GM19043 (cell line): Measurements from ENCODE around the gene RLBP1.
"Not testable (repeated sequence)": the region's sequence is repeated elsewhere in the genome, so short reads cannot be mapped to it uniquely, and the experiment has no call there.

Experiments used
- ATAC-seq: cut with Tn5 transposase; IDR thresholded peaks from one replicate; pipeline ENCODE4 v1.9.1; 2021; ENCODE audit warnings: low read depth; ENCODE audit not compliant: unreplicated experiment

RLBP1 gene

DNA sequence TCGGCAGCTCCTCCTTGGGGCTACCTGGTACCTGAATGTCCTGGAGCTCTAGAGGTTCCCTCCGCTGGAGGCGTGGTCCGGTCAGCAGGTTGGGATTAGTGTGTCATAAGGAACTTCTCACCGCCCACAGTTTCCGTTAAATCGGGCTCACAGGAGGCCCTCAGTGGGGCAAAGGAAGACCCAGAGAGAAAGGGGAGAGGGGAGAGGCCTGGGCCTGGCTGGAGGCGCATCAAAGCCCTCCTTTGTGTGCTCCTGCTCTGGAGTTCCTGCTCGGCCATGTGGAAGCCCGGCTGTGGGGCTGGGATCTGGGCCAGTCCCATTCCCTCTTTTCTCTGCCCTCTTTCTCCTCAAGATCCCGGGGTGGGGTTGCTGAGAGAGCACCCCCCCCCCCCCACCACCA lies at the start of gene RLBP1:
TSS of gene RLBP1 (minus strand) at position 37 of the 400 bp plus-strand sequence. CDS start 2,604 bp downstream, outside the sequence.
- ATAC-seq: no peak

GRCh38 chr15:89250142-89250541 lies 28.8 kb upstream of the RLBP1 start:
- not testable (repeated sequence) for ATAC-seq

GRCh38 chr15:89248584-89248983 lies 27.2 kb upstream of the RLBP1 start:
- no peak for ATAC-seq

- no peak for ATAC-seq
Observed at GRCh38 chr15:89247446-89247845, 26.1 kb upstream of the RLBP1 start.

DNA sequence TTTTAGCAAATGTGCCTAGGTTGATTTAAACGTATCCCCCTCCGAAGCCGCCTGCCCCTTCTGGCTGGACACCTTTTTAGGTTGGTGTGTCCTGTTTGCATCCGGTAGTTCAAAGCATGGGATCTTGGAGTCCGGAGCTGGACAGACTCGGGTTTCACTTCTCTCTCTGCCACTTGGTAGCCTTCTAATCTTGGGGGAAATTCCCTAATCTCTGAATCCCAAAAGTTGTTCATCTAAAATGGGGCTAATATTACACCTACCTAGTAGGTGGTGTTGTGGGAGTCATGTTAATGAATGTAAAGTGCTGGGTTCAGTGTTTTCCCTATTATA lies 23.2 kb upstream of the RLBP1 start:
- ATAC-seq: no peak

- peak; percentile 96 for ATAC-seq
Observed at GRCh38 chr15:89243691-89244573, 22.6 kb upstream of the RLBP1 start, which contains the start of gene FANCI. TSS of gene FANCI (plus strand) at chr15:89243979. CDS start at chr15:89247648, 3,669 bp downstream.

DNA sequence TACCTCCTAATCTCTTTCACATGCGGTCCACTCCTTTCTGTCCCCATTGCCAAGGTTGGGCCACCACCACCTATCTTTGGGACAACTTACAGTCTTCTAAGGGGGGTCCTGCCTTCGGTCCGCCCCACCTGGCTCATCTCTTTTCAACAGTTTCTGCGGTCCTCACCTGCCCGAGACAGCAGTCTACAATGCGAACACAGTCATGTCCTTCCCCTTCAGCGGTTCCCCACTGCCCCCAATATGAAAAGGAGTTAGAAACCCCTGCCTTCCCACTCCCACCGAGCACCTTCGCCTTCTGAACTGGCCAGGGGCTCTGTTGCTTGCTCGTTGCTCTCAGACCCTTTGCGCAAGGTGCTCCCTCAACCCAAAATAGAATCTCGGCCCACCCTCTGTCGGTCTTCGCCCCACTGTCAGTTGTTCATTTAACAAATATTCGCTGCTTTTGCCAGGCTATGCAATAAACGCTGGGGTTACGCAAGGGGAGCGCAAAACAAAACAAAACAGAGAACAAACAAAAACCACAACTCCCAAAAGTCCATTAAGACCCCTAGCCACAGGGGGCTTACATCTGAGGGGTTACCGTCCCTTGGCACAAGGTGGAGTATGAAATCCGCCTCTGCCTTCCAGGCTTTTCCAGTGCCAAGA lies 21.8 kb upstream of the RLBP1 start:
- no peak for ATAC-seq

DNA sequence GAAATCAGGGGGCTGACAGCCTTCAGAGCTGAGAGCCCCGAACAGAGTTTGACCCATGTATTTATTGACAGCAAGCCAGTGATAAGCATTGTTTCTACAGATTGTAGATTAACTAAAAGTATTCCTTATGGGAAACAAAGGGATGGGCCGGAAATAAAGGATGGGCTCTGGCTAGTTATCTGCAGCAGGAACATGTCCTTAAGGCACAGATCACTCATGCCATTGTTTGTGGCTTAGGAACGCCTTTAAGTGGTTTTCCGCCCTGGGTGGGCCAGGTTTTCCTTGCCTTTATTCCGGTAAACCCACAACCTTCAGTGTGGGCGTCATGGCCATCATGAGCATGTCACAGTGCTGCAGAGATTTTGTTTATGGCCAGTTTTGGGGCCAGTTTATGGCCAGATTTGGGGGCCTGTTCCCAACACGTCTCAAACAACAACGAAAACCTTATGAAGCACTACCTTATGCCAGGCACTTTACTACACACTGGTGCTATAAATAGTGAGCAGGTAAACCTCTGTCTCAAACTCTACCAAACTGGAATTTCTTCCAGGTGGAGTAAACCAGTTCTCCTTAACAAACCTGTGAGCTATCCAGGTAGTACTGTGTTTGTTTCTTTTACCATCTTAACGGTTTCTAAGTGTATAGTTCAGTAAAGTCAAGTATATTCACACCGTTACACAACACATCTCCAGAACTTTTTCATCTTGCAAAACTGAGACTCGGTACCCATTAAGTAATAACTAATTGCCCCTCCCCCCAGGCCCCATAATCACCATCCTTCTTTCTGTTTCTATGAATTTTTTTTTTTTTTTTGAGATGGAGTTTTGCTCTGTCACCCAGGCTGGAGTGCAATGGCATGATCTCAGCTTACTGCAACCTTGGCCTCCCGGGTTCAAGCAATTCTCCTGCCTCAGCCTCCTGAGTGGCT lies 18.8 kb upstream of the RLBP1 start:
- not testable (repeated sequence) for ATAC-seq

DNA sequence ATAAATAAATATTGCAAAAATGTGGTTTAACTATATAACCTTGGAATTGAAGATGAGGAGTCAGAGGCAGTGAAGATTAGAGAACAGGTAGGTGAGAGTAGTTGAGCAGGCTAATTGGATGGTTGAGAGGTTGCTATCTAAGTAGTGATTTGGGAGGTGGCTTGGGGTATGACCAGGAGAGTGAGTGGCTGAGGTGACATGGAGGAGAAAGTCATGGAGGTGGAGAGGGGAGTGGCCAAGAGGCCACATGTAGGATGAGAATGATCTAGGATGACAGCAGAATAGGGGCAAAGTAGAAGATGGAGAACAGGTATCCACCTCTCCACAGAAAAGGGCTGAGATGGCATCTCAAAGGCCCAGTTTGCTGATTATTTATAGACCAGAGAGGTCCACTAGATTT lies 10.5 kb upstream of the RLBP1 start:
- ATAC-seq: no peak

GRCh38 chr15:89230277-89230676 lies 8.9 kb upstream of the RLBP1 start:
- no peak for ATAC-seq

DNA sequence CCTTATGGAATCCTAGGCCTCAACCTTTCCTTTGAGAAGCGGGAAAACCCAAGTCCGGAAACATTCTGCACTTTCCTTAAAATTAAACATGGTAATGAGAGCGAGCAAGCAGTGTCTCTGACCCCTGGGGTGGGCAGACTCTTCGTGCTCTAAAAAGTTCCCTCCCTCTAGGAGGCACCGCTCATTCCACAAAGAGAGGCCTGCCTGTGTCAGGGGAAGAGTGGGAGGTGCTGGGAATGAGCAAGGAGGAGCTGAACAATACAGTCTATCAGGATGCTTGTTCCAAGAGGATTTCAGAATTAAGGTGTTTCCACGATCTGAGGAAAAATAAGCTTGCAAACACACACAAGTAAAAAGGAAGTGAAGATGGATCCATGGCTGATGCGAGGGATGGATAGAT lies 6.0 kb upstream of the RLBP1 start:
- ATAC-seq: no peak

DNA sequence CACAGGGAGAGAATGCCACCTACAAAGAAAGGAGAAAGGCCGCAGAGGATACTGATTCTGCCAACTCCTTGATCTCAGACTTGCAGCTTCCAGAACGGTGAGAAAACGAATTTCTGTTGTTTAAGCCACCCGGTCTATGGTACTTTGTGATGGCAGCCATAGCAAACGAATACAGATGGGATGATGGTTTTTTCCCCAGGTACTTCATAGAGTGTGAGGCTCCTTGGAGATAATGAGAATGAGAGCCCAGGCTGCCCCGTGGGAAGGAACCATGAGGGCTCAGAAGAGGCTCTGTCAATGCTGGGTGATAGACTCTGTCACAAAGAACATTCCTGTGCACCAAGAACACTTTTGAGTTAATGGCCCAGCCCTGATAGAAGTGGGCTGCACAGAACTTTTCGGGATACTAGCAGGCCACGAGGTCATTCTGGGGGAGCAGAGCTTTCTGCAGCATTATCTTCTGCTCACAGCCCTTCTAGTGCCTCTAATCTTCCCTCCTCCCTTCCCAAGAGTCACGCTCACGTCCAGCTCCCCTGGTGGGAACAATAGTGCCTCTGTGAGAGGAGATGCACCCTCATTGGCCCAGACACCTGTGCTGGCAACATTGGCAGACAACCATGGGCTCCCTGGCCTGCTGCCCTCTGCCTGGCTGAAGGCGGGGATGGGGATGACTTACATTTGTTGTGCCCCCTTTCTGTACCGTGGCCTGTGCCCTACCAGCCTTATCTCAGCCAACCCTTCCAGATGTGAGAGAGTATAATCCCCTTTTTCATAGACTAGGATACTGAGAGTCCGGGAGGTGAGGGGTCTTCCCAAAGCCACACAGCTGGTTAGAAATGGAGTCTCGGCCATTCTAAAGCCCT lies 5.2 kb upstream of the RLBP1 start:
- no peak for ATAC-seq

DNA sequence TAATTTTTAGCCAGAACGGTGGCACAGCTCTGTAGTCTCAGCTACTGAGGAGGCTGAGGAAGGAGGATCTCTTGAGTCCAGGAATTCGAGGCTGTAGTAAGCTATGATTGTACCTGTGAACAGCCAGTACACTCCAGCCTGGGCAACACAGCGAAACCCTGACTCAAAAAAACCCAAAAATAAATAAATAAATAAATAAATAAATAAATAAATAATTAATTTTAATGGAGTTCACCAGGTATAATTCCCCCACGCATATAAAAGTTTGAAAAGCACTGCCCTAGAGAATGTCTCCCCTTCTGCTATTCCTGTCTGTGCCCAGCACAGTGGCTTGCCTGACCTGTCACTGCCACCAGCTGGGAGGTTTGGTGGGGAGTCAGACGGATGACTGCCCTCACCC lies 4.2 kb upstream of the RLBP1 start:
- ATAC-seq: no peak

DNA sequence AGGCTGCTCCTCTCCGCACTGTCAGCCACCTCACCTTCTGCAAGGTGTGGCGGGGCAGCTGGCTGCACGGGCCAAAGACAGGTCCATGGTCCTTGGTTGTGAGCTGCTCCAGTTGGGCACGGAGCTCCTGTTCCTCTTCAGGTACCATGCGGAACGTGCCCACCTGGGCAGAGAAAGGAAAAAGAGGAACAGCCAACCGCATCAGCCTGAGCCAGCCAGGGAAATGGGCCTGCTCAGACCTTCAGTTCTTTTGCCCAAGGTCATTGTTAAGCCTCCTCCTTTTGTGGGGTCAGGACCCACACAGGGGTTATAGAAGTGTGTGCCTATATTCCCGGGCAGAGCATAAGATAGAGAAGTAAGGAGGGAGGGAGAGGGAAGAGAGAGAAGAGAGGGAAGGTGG lies 2.8 kb downstream of the RLBP1 start:
- no peak for ATAC-seq

- ATAC-seq: no peak
Observed at GRCh38 chr15:89217686-89218376, 3.5 kb downstream of the RLBP1 start.

DNA sequence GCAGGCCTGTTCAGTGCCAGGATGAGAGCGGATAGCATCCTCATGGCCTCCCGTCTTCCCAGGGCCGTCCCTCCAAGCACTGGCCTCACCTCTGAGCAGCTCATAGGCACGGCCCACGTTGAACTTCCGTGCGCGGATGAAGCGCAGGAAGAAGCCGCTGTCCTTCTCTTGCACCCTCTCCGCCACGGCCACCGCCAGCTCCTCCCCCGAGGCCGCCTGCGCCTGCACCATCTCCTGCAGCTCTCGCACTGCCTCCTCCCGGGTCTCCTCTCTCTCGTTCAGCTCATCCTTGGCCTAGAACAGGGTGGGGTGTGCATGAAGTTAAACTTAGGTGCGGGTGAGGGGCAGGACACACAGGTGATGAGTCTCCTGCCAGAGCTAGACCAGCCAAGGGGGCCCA lies 4.3 kb downstream of the RLBP1 start:
- ATAC-seq: no peak

DNA sequence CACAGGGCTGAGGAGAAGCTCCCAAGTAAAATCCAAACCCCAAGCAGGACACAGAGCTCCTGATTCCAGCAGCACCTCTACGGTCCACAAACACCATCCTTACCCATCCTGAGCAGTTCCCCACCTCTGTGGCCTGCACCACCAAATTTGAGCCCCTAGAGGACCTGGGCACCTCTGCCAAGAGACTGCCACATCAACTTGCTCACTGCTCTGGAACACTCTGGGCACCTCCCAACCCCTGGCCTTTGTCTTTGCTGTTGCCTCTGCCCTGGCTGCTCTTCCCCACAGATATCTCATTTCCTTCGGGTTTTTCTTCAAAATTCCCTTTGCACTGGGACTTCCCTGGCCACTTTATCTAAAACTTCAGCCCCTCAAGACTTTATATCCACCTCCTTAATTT lies 5.8 kb downstream of the RLBP1 start:
- ATAC-seq: no peak

DNA sequence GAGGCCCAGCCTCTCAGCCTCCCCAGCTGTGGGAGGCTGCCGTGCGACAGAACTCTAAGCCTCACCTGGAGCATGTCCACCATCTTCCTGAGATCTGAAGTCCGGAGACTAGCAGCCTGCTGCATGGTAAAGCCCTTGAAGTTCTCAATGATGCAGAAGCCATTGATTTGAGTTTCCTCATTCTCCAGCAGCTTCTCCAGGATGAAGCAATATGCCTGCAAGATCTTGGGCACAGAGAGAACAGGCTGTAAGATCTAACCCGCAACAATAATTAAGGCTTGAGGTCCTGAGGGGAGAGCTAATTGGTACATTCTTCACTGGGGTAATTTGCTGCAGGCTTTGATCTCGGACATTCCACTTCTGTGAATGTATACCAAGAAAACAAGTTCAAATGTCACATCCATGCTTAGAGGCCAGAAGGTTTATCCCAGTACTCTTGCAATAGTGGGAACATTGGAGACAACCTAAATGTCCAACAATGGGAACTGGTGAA lies 9.7 kb downstream of the RLBP1 start:
- ATAC-seq: no peak

- no peak for ATAC-seq
Observed at GRCh38 chr15:89209057-89209456, 12.3 kb downstream of the RLBP1 start.
